ENCODE measurements around the gene SLC34A3.

The SLC34A3 gene

GRCh38 chr9:137265496-137266161 lies 34.9 kb downstream of the SLC34A3 start:
- H3K4me3 ChIP-seq (ENCODE audit: low read length) = no peak overlapping the region
- no peaks in the 10 kb centered on the region for H4K20me1 ChIP-seq (ENCODE audit: insufficient read depth, low read length)
- H3K27ac ChIP-seq (ENCODE audit: low read length) = no peak overlapping the region
- H3K4me2 ChIP-seq (ENCODE audit: low read length) = no peak overlapping the region
- no peaks in the 10 kb centered on the region for H3K27me3 ChIP-seq (ENCODE audit: low read depth, low read length)
- no peak overlapping the region for H2AFZ ChIP-seq (ENCODE audit: low read depth, low read length)
- no peaks in the 10 kb centered on the region for H3K79me2 ChIP-seq (ENCODE audit: low read length)
- H3K9ac ChIP-seq (ENCODE audit: low read length) = no peak overlapping the region
- TF ChIP-seq EZH2phosphoT487 (IDR thresholded peaks at IDR 0.05; ENCODE audit: low read depth) = no peak
- TF ChIP-seq, protein P1, sequence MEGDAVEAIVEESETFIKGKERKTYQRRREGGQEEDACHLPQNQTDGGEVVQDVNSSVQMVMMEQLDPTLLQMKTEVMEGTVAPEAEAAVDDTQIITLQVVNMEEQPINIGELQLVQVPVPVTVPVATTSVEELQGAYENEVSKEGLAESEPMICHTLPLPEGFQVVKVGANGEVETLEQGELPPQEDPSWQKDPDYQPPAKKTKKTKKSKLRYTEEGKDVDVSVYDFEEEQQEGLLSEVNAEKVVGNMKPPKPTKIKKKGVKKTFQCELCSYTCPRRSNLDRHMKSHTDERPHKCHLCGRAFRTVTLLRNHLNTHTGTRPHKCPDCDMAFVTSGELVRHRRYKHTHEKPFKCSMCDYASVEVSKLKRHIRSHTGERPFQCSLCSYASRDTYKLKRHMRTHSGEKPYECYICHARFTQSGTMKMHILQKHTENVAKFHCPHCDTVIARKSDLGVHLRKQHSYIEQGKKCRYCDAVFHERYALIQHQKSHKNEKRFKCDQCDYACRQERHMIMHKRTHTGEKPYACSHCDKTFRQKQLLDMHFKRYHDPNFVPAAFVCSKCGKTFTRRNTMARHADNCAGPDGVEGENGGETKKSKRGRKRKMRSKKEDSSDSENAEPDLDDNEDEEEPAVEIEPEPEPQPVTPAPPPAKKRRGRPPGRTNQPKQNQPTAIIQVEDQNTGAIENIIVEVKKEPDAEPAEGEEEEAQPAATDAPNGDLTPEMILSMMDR (IDR thresholded peaks at IDR 0.05; ENCODE audit: low read depth, low read length) = no peak
- no peaks in the 10 kb centered on the region for H3K9me3 ChIP-seq (ENCODE audit: insufficient read depth, low read length)
- H3K4me1 ChIP-seq (ENCODE audit: low read length) = no peaks in the 10 kb centered on the region
- H3K36me3 ChIP-seq (replicated peaks; ENCODE audit: low read depth, low read length) = peaks cover 28% of the 10 kb centered on the region

DNA sequence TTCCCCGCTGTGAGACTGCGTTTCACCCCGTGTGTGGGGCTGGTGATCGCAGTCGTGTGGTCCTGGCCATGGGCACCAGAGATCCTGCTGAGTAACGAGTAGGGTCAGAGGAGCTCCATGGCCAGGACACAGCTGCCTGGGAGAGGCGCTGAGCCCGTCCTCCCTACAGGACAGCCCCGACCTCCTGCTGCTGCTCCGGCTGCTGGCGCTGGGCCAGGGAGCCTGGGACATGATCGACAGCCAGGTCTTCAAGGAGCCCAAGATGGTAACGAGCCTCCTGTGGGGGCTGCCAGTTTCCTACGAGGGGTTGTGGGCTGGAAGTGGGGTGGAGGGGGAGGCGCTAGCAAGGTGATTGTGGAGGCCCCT lies 35.4 kb downstream of the SLC34A3 start:
- H3K27ac ChIP-seq (ENCODE audit: low read length) = no peak overlapping the region
- H3K9ac ChIP-seq (ENCODE audit: low read length) = no peak overlapping the region
- TF ChIP-seq, protein P1 (IDR thresholded peaks at IDR 0.05; ENCODE audit: low read depth, low read length) = no peak
- TF ChIP-seq EZH2phosphoT487 (IDR thresholded peaks at IDR 0.05; ENCODE audit: low read depth) = no peak

GRCh38 chr9:137266585-137267453 lies 36.1 kb downstream of the SLC34A3 start:
- TF ChIP-seq EZH2phosphoT487 (IDR thresholded peaks at IDR 0.05; ENCODE audit: low read depth) = no peak
- TF ChIP-seq, protein P1 (IDR thresholded peaks at IDR 0.05; ENCODE audit: low read depth, low read length) = no peak

More for the DNA sequence above, 35.4 kb downstream of the SLC34A3 start:
- Histone ChIP-seq H3K9me3 (ENCODE audit: insufficient read depth, low read length) (no peaks in the 10 kb centered on the region), H3K79me2 (ENCODE audit: low read length) (no peaks in the 10 kb centered on the region), H3K4me3 (ENCODE audit: low read length) (no peak overlapping the region), H3K4me1 (ENCODE audit: low read length) (no peaks in the 10 kb centered on the region), H4K20me1 (ENCODE audit: insufficient read depth, low read length) (no peaks in the 10 kb centered on the region), H3K27me3 (ENCODE audit: low read depth, low read length) (no peaks in the 10 kb centered on the region), H2AFZ (ENCODE audit: low read depth, low read length) (no peak overlapping the region), H3K4me2 (ENCODE audit: low read length) (no peak overlapping the region), H3K36me3 (replicated peaks; ENCODE audit: low read depth, low read length) (peaks cover 28% of the 10 kb centered on the region)

GRCh38 chr9:137267933-137268355 lies 37.2 kb downstream of the SLC34A3 start:
- Histone ChIP-seq H3K4me1 (ENCODE audit: low read length) (no peaks in the 10 kb centered on the region), H3K9ac (ENCODE audit: low read length) (no peak overlapping the region), H4K20me1 (ENCODE audit: insufficient read depth, low read length) (no peaks in the 10 kb centered on the region), H3K4me3 (ENCODE audit: low read length) (no peak overlapping the region), H3K27ac (ENCODE audit: low read length) (no peak overlapping the region), H3K4me2 (ENCODE audit: low read length) (no peak overlapping the region), H3K9me3 (ENCODE audit: insufficient read depth, low read length) (no peaks in the 10 kb centered on the region), H3K36me3 (replicated peaks; ENCODE audit: low read depth, low read length) (peaks cover 31% of the 10 kb centered on the region), H2AFZ (ENCODE audit: low read depth, low read length) (no peak overlapping the region), H3K79me2 (ENCODE audit: low read length) (no peaks in the 10 kb centered on the region), H3K27me3 (ENCODE audit: low read depth, low read length) (no peaks in the 10 kb centered on the region)
- TF ChIP-seq EZH2phosphoT487 (IDR thresholded peaks at IDR 0.05; ENCODE audit: low read depth) = no peak
- TF ChIP-seq, protein P1 (IDR thresholded peaks at IDR 0.05; ENCODE audit: low read depth, low read length) = no peak

More at GRCh38 chr9:137266585-137267453, 36.1 kb downstream of the SLC34A3 start:
- Histone ChIP-seq H3K79me2 (ENCODE audit: low read length) (no peaks in the 10 kb centered on the region), H3K36me3 (replicated peaks; ENCODE audit: low read depth, low read length) (peaks cover 28% of the 10 kb centered on the region), H3K4me2 (ENCODE audit: low read length) (no peak overlapping the region), H3K4me1 (ENCODE audit: low read length) (no peaks in the 10 kb centered on the region), H3K9me3 (ENCODE audit: insufficient read depth, low read length) (no peaks in the 10 kb centered on the region), H4K20me1 (ENCODE audit: insufficient read depth, low read length) (no peaks in the 10 kb centered on the region), H3K4me3 (ENCODE audit: low read length) (no peak overlapping the region), H2AFZ (ENCODE audit: low read depth, low read length) (no peak overlapping the region), H3K9ac (ENCODE audit: low read length) (no peak overlapping the region), H3K27ac (ENCODE audit: low read length) (no peak overlapping the region), H3K27me3 (ENCODE audit: low read depth, low read length) (no peaks in the 10 kb centered on the region)

Data from OCI-LY3 (cell line).